ENCODE measurements around the gene SCARF2.

DNA sequence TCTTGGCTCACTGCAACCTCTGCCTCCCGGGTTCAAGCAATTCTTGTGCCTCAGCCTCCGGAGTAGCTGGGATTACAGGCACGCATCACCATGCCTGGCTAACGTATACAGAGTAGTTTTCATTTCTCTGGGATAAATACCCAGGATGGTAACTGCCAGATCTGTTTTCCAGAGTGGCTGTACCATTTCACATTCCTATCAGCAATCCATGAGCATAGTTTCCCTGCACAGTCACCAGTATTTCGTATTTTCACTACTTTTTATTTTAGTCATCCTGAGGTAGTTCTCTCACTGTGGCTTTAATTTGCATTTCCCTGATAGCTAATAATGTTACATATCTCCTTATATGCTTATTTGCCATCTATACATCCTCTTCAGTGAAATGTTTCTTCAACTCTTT, 11.0 kb upstream of the SCARF2 start:
- TF ChIP-seq CTCF (conservative IDR thresholded peaks at IDR 0.05 in 1 of 2, IDR thresholded peaks at IDR 0.05 in 1 of 2; ENCODE audit: extremely low read depth in 1 of 2, insufficient read depth in 1 of 2, low read depth in 1 of 2, low read length in 2 of 2) (no peak), EZH2 (IDR thresholded peaks at IDR 0.05; ENCODE audit: borderline replicate concordance, low read length) (no peak)
